Activated T-helper 17 cell treated with anti-CD3 and anti-CD28 coated beads, Interleukin-2, amount 50 U/mL, for 72 hours (primary cell): ENCODE results near the gene FAM13A. TPM values are rescaled to one million over a fixed set of nuclear protein-coding genes. Genes with fewer than 3 reads are reported as not detected.
A peak's percentile ranks its signal among the peaks of the same experiment; 100 is the strongest.

Source experiments
- ATAC-seq: fragments of 150-1000 bp; cut with Tn5 transposase; replicated peaks from 2 replicates; pipeline ENCODE4 v1.10.0; 2021; ENCODE audit warnings: mild to moderate bottlenecking, moderate library complexity
- H3K27ac Mint-ChIP-seq: one replicate; pipeline ENCODE4 v1.8.0; 2022; ENCODE audit warnings: mixed read lengths
- H3K27me3 Mint-ChIP-seq: one replicate; pipeline ENCODE4 v1.8.0; 2022; ENCODE audit warnings: mixed read lengths
- H3K36me3 Mint-ChIP-seq: one replicate; pipeline ENCODE4 v1.8.0; 2022; ENCODE audit warnings: low read depth, mild to moderate bottlenecking, mixed read lengths
- H3K4me1 Mint-ChIP-seq: one replicate; pipeline ENCODE4 v1.8.0; 2022; ENCODE audit warnings: mixed read lengths
- H3K4me3 Mint-ChIP-seq: one replicate; pipeline ENCODE4 v1.8.0; 2022; ENCODE audit warnings: mild to moderate bottlenecking, mixed read lengths
- H3K9me3 Mint-ChIP-seq: one replicate; pipeline ENCODE4 v1.8.0; 2022; ENCODE audit warnings: mixed read lengths
- total RNA-seq, 2 donors: library from RNA; stranded (reverse); gene quantifications; one replicate each; pipeline ENCODE4 v1.2.3, GENCODE V29; 2022

FAM13A gene
- total RNA-seq, 2 donors from 2014 or later: 6.7 to 91.4 TPM

- H3K27me3 Mint-ChIP-seq: no peaks in the 10 kb centered on the region
- peaks cover 52% of the 10 kb centered on the region for H3K36me3 Mint-ChIP-seq
- H3K27ac Mint-ChIP-seq: peak overlapping the region; percentile 63
- H3K4me1 Mint-ChIP-seq: peaks cover 14% of the 10 kb centered on the region
- H3K4me3 Mint-ChIP-seq: peak overlapping the region; percentile 20
- H3K9me3 Mint-ChIP-seq: no peaks in the 10 kb centered on the region
- peak; percentile 7 for ATAC-seq
Observed at GRCh38 chr4:88792821-88793220, 264.2 kb downstream of the FAM13A start.

- Mint-ChIP-seq H3K4me3 (peak overlapping the region; percentile 20), H3K9me3 (no peaks in the 10 kb centered on the region), H3K4me1 (peaks cover 14% of the 10 kb centered on the region), H3K27ac (peak overlapping the region; percentile 63), H3K36me3 (peaks cover 52% of the 10 kb centered on the region), H3K27me3 (no peaks in the 10 kb centered on the region)
- ATAC-seq: peak; percentile 93
Observed at GRCh38 chr4:88792268-88792781, 264.7 kb downstream of the FAM13A start.

- ATAC-seq: no peak
- Mint-ChIP-seq H3K4me3 (no peak overlapping the region), H3K27ac (no peak overlapping the region), H3K36me3 (peaks cover 59% of the 10 kb centered on the region), H3K4me1 (peaks cover 14% of the 10 kb centered on the region), H3K27me3 (no peaks in the 10 kb centered on the region), H3K9me3 (no peaks in the 10 kb centered on the region)
Observed at GRCh38 chr4:88791274-88791673, 265.7 kb downstream of the FAM13A start.

GRCh38 chr4:88788895-88789294, 268.1 kb downstream of the FAM13A start:
- H3K4me3 Mint-ChIP-seq: no peak overlapping the region
- ATAC-seq: no peak
- H3K27ac Mint-ChIP-seq: no peak overlapping the region
- no peaks in the 10 kb centered on the region for H3K9me3 Mint-ChIP-seq
- peaks cover 79% of the 10 kb centered on the region for H3K36me3 Mint-ChIP-seq
- no peaks in the 10 kb centered on the region for H3K27me3 Mint-ChIP-seq
- H3K4me1 Mint-ChIP-seq: peaks cover 14% of the 10 kb centered on the region

DNA sequence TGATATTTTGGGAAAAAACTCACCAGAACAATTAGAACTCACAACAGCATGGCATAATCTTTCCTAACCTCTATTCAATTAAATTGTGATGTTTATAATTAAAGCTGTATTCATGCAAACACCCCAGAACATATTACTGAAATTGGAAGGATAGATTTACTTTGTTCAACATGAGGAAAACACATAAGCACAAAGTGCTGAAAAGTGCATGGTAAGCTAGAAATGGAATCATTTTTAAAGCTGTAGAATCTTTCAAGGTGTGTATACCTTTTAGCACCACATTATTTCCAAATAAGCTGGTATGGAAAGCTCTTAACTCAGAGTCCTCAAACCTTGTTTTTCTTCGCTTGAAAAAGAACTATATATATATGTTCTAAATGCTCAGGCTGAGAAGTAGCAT, 268.6 kb downstream of the FAM13A start:
- Mint-ChIP-seq H3K4me3 (no peak overlapping the region), H3K27ac (no peak overlapping the region), H3K4me1 (peaks cover 11% of the 10 kb centered on the region), H3K27me3 (no peaks in the 10 kb centered on the region), H3K36me3 (peaks cover 84% of the 10 kb centered on the region), H3K9me3 (no peaks in the 10 kb centered on the region)
- no peak for ATAC-seq

- no peaks in the 10 kb centered on the region for H3K9me3 Mint-ChIP-seq
- no peak for ATAC-seq
- H3K36me3 Mint-ChIP-seq: peaks cover 73% of the 10 kb centered on the region
- no peak overlapping the region for H3K4me3 Mint-ChIP-seq
- H3K27ac Mint-ChIP-seq: no peak overlapping the region
- H3K4me1 Mint-ChIP-seq: no peaks in the 10 kb centered on the region
- no peaks in the 10 kb centered on the region for H3K27me3 Mint-ChIP-seq
Observed at GRCh38 chr4:88786011-88786410, 271.0 kb downstream of the FAM13A start.

- ATAC-seq: no peak
- Mint-ChIP-seq H3K4me1 (no peaks in the 10 kb centered on the region), H3K36me3 (peaks cover 33% of the 10 kb centered on the region), H3K4me3 (no peak overlapping the region), H3K27ac (no peak overlapping the region), H3K9me3 (no peaks in the 10 kb centered on the region), H3K27me3 (no peaks in the 10 kb centered on the region)
Observed at GRCh38 chr4:88780389-88780788, 276.6 kb downstream of the FAM13A start.

DNA sequence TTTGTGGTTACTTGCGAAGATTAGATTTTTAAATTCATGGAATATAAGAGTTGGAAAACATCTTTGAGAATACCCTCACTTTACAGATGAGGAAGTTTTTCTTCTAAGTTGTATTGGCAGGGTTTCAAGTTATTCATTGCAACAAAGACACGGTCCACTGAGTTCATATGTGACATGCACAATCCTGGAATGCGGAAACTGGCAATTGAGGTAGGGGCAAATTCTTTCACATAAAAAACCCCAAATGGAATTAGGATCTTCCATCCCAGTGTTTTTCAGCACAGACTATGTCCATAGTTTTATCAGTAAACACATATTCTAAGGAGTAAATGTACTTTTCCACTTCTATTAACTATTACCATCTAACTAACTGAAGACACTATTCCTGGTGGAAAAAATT, 277.6 kb downstream of the FAM13A start:
- no peak overlapping the region for H3K27ac Mint-ChIP-seq
- H3K9me3 Mint-ChIP-seq: no peaks in the 10 kb centered on the region
- no peak for ATAC-seq
- H3K27me3 Mint-ChIP-seq: no peaks in the 10 kb centered on the region
- no peak overlapping the region for H3K4me3 Mint-ChIP-seq
- H3K4me1 Mint-ChIP-seq: no peaks in the 10 kb centered on the region
- peaks cover 37% of the 10 kb centered on the region for H3K36me3 Mint-ChIP-seq

DNA sequence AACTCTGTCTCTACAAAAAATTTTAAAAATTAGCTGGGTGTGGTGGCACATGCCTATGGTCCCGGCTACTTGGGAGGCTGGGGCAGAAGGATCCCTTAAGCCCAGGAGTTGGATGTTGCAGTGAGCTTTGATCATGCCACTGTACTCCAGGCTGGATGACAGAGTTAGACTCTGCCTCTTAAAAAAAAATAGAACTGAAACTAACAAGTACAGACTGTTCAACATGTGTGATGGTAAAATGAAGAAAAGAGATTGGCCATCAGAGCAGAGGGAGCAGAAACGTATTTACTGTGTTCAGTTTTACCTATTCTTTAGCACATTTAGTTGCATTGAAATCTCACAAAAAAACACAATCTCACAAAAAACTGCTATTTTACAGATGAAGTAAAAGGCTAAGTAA, 281.5 kb downstream of the FAM13A start:
- peaks cover 7% of the 10 kb centered on the region for H3K9me3 Mint-ChIP-seq
- H3K4me3 Mint-ChIP-seq: no peak overlapping the region
- no peak overlapping the region for H3K27ac Mint-ChIP-seq
- no peaks in the 10 kb centered on the region for H3K27me3 Mint-ChIP-seq
- ATAC-seq: no peak
- peaks cover 50% of the 10 kb centered on the region for H3K36me3 Mint-ChIP-seq
- peaks cover 8% of the 10 kb centered on the region for H3K4me1 Mint-ChIP-seq

DNA sequence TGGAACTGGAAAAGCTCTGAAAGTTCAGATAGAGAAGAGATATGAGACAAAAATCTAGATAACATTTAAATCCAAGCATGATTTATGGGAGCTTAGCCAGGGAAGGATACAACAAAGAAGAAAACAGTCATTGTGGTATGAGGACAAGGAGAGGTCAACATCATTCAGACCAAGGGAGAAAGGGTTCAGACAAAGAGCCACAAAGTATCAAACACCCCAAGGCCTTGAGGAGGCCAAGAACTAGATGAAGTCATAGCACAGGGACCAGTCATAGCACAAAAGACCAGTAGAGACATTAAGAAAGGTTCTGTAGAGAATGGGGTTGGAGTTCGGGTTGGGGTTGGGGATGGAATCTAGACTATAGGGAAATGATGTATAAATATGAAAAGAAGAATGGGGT, 282.0 kb downstream of the FAM13A start:
- Mint-ChIP-seq H3K9me3 (peaks cover 7% of the 10 kb centered on the region), H3K4me3 (no peak overlapping the region), H3K27ac (no peak overlapping the region), H3K36me3 (peaks cover 45% of the 10 kb centered on the region), H3K4me1 (peaks cover 8% of the 10 kb centered on the region), H3K27me3 (no peaks in the 10 kb centered on the region)
- ATAC-seq: no peak

DNA sequence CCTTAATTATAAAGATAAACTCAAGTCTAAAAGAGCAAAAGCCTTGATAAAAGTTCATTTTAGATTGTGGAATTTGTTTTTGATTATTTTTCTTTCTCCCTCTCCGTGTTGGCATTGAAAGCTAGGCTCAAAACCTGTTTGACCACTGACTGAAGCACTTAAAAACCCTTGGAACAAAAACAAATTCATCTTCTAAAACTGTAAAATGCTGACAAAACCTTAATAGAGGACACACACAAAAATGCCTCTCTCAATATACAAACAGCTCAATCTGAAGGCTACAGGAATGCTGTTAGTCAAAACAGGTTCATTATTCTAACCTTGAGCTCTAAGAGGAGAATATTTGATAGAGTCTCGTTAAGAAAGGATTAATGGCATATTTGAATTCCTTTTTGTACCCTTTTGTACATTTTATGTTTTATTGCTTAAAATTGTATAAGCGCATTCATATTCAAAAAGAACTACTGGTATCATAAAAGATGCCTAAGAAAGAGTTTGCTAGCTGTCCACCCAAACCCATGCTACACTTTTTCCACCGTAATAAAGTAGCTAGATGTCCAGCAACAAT, 285.0 kb downstream of the FAM13A start:
- H3K4me1 Mint-ChIP-seq: peaks cover 8% of the 10 kb centered on the region
- H3K9me3 Mint-ChIP-seq: peaks cover 7% of the 10 kb centered on the region

GRCh38 chr4:88765729-88766128, 291.3 kb downstream of the FAM13A start:
- peak; percentile 38 for ATAC-seq
- H3K27ac Mint-ChIP-seq: peak overlapping the region; percentile 15
- peaks cover 64% of the 10 kb centered on the region for H3K36me3 Mint-ChIP-seq
- no peaks in the 10 kb centered on the region for H3K27me3 Mint-ChIP-seq
- peaks cover 11% of the 10 kb centered on the region for H3K4me1 Mint-ChIP-seq
- H3K9me3 Mint-ChIP-seq: no peaks in the 10 kb centered on the region
- no peak overlapping the region for H3K4me3 Mint-ChIP-seq

More for the DNA sequence above, 285.0 kb downstream of the FAM13A start:
- Mint-ChIP-seq H3K36me3 (peaks cover 65% of the 10 kb centered on the region), H3K27ac (no peak overlapping the region), H3K27me3 (no peaks in the 10 kb centered on the region), H3K4me3 (no peak overlapping the region)
- ATAC-seq: no peak

GRCh38 chr4:88763075-88763474, 293.9 kb downstream of the FAM13A start:
- ATAC-seq: no peak
- Mint-ChIP-seq H3K9me3 (no peaks in the 10 kb centered on the region), H3K4me1 (peaks cover 11% of the 10 kb centered on the region), H3K27ac (no peak overlapping the region), H3K4me3 (no peak overlapping the region), H3K27me3 (no peaks in the 10 kb centered on the region), H3K36me3 (peaks cover 72% of the 10 kb centered on the region)

GRCh38 chr4:88761861-88762523, 295.0 kb downstream of the FAM13A start:
- H3K4me3 Mint-ChIP-seq: no peak overlapping the region
- H3K27ac Mint-ChIP-seq: peak overlapping the region; percentile 12
- H3K27me3 Mint-ChIP-seq: no peaks in the 10 kb centered on the region
- H3K4me1 Mint-ChIP-seq: peaks cover 11% of the 10 kb centered on the region
- H3K9me3 Mint-ChIP-seq: no peaks in the 10 kb centered on the region
- peak; percentile 12 for ATAC-seq
- peaks cover 67% of the 10 kb centered on the region for H3K36me3 Mint-ChIP-seq

- no peak for ATAC-seq
- peak overlapping the region; percentile 12 for H3K27ac Mint-ChIP-seq
- H3K9me3 Mint-ChIP-seq: no peaks in the 10 kb centered on the region
- peaks cover 11% of the 10 kb centered on the region for H3K4me1 Mint-ChIP-seq
- no peak overlapping the region for H3K4me3 Mint-ChIP-seq
- no peaks in the 10 kb centered on the region for H3K27me3 Mint-ChIP-seq
- H3K36me3 Mint-ChIP-seq: peaks cover 64% of the 10 kb centered on the region
Observed at GRCh38 chr4:88761342-88761741, 295.6 kb downstream of the FAM13A start.
